Ecto neural progenitor cell (in vitro differentiated cells): ENCODE results near the gene CKLF.

Source experiments
- DNase-seq: peaks from one replicate; pipeline ENCODE4 v3.0.0-alpha.2; 2018; ENCODE audit warnings: low spot score

CKLF gene

DNA sequence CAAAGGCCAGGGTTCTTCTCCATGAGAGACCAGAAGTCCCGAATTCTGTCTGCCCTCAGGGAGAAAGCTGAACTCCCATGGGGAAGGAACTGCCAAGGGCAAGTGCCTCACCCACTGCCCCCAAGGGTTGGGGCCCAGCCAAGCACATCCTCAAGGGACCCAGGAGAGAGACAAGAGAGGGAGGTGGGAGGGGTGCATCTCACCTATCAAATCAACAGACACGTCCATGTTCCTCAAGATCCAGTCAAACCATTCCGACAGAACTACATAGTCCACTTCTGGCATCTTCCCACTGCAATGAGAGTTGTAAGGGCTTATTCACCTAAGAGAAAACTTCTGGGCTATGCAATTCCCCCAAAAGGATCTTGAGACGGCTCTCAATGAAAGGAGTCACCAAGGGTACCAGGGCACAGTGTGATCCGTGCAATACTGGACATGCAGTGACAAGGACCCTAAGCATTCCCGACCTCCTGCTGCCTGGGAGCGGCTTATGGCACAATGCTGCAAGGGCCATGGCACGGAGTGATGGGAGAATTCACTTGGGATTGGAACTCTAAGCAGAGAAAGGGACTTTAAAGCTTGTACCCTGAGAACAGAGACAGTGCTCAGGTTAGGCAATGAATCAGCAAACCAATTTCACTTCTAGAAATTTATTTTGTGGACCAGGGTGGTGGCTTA is 34.7 kb upstream of the CKLF start:
- no peak for DNase-seq

GRCh38 chr16:66519482-66520373 is 32.6 kb upstream of the CKLF start:
- no peak for DNase-seq

- DNase-seq: no peak
Observed at GRCh38 chr16:66520406-66521170, 31.8 kb upstream of the CKLF start.

DNA sequence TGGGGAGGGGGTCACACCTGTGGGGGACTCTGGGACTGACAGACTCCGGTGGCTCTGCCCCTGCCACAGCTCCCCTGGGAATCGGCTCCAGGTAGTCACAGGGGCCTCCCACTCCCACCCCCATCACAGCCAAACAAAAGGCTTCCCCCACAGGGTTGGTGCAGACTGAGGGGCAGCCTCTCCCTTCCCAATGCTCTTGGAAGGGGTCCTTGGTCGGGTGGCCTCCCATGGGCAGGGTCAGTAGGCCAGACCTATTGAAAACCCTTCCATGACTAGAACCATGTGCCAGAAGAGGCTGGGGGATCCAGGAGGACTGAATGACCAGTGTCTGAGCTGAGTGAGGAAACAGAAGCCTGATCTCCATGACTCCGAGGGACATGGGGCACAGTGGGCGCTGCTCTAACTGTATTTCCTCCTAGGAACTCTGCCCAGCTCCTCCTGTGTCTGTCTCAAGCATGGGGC is 31.1 kb upstream of the CKLF start:
- DNase-seq: no peak

GRCh38 chr16:66521951-66522771 is 30.2 kb upstream of the CKLF start:
- no peak for DNase-seq

- no peak for DNase-seq
Observed at GRCh38 chr16:66522816-66523590, 29.4 kb upstream of the CKLF start.

GRCh38 chr16:66523861-66524354 is 28.5 kb upstream of the CKLF start:
- DNase-seq: no peak

- no peak for DNase-seq
Observed at GRCh38 chr16:66524601-66525164, 27.7 kb upstream of the CKLF start.

DNA sequence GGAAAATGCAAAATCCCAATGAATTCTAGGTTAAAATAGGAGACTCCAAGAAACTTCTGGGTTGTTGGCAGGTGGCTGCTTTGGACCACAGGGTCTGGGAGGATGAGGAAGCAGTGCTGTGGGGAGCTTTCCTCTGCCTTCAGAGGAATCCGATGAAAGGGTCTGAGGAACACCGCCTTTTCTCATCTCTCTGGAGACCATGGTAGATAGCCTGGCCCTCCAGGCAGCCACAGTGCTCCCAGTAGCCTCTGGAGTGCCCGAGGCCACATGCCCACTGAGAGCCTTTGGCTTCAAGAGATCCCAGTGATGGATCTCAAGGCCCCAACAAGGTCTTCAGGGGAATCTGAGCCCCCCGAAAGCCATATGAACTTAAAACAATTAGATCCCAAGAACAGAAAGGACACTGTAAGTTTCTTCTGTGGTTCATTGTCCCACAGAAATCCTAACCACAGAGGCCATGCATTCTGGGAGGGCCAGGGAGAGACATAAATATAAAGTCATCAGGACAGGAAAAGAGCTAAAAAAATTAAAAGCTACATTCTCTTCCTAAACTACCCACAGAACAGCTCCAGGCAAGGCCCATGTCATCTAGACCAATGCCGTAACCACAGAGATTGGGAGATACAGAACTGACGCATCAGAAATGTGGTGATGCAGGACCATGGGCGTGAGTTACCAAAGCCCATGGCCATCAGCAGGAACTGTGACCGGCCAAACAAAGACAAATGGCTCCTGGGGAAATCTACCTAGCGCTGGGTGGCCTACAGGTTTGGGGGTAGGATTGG is 26.8 kb upstream of the CKLF start:
- no peak for DNase-seq

DNA sequence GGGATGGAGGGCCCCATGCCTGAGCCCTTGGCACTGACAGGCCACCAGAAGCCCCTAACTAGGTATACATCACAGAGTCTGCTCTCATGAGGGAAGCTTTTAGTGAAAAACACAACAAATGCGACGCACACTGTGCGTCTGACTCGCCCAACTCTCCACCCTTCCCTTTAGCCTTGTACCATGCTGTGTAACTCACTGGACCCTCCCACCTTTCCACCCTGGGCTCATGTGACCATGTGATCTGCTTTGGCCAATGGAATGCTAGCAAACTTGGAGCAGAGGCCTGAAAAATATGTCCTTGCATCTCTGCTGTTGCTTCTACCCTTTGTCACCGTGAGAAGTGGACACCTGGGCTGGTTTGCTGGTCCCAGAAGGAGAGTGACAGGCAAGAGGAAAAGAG is 24.1 kb upstream of the CKLF start:
- no peak for DNase-seq

DNA sequence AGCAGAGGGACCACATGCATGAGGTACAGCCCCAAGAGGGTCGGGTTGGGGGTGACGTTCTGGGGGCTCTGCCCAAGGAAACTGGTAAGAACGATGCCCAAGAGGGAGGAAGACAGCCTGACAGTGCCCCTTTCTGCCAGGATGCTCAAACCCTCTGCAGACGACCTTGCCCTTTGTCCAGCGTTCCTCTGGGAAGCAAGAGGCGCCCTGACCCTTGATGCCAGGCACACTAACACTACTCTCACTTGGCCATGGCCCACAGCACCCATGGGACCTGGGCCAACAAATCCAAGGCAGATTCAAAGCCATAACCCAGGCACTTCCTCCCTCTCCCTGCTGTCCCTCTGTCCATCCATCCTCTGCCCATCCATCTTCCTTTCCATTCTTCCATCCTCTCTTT is 22.9 kb upstream of the CKLF start:
- no peak for DNase-seq

- no peak for DNase-seq
Observed at GRCh38 chr16:66534376-66534799, 18.0 kb upstream of the CKLF start.

GRCh38 chr16:66536525-66536924 is 15.9 kb upstream of the CKLF start:
- no peak for DNase-seq

GRCh38 chr16:66537236-66537635 is 15.1 kb upstream of the CKLF start:
- no peak for DNase-seq

DNA sequence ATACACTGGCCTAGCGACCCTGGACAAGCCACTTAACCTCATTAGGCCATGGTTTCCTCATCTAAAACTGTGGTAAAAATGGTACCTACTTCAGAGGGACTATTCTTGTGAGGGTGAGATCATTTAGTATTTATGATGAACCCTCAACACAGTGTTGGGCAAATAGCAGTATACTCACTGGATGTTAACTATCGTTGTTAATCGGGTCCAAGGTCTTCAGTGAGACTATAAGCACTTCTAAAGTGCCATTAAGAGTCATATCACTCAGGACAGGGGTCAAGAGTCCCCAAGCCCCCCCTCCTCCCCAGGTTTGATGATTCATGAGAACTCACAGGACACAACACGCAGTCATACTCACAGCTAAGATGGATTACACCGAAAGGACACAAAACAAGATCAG is 13.5 kb upstream of the CKLF start:
- no peak for DNase-seq

- no peak for DNase-seq
Observed at GRCh38 chr16:66539623-66540469, 12.5 kb upstream of the CKLF start.

DNA sequence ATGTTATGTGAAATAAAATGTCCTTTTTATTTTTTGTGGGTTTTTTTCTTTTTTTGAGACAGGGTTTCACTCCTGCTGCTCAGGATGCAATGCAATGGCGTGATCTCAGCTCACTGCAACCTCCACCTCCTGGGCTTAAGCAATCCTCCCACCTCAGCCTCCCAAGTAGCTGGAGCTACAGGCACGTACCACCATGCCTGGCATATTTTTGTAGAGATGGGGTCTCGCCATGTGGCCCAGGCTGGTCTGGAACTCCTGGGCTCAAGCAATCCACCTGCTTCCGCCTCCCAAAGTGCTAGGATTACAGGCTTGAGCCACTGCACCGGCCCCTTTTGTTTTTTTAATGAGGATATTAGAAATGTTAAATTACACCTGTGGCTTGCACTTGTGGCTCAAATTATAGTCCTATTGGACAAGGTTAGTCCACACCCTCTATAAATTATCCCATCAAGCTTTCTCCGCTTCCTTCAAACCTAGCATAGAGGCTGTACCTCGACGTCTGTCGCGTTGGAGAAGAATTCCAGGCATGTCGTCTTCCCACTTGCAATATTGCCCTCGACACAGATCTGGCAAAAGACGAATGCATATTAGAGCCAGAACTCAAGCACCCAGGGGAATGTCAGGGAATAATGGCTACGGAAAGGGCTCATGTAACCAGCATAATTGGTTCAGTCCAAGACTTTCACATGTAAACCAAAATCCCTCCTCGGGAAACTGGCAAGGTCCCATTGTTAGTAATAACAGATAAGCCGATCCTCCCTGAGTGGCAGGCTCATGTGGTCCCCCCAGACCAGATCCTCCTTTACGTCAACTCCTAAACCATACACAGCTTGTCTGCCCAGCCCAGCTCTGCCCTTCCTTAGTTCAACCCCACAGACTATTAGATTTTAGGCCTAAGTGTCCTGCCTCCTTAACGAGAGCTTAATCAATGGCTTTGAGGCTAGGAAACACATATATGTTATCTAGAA is 10.7 kb upstream of the CKLF start:
- DNase-seq: no peak
